Psoas muscle (tissue), 8 donors: Measurements from ENCODE around the gene COG5. TPM values are rescaled to one million over a fixed set of nuclear protein-coding genes. Genes with fewer than 3 reads are reported as not detected.
A peak's percentile ranks its signal among the peaks of the same experiment; 100 is the strongest.

Source experiments
- ATAC-seq, 4 donors: fragments of 200-7000 bp; cut with Tn5 transposase; one replicate each; pipeline ENCODE4 v1.9.1; 2020; ENCODE audit warnings: moderate library complexity in 3 of 4, mild to moderate bottlenecking in 2 of 4
- DNase-seq, 2 donors: peaks; one replicate each; pipeline ENCODE4 v3.0.0-alpha.2; 2020
- H3K27ac ChIP-seq: fragments of 200-600 bp; one replicate; pipeline ENCODE4 v1.8.0; 2022
- H3K27me3 ChIP-seq, 3 donors: fragments of 200-600 bp in 1 of 3; one replicate each; pipeline versions ENCODE4 v1.6.1 to v1.8.0; 2013 to 2022; ENCODE audit warnings: low read length in 2 of 3, mild to moderate bottlenecking in 2 of 3, moderate library complexity in 1 of 3; ENCODE audit not compliant: insufficient read depth in 3 of 3
- H3K36me3 ChIP-seq, 2 donors: fragments of 200-600 bp in 1 of 2; one replicate each; pipeline versions ENCODE4 v1.6.1 to v1.8.0; 2013 to 2022; ENCODE audit warnings: low read depth in 1 of 2, mild to moderate bottlenecking in 1 of 2, moderate library complexity in 1 of 2; ENCODE audit not compliant: insufficient read depth in 1 of 2
- H3K4me1 ChIP-seq: fragments of 200-600 bp; one replicate; pipeline ENCODE4 v1.8.0; 2022
- H3K4me3 ChIP-seq: fragments of 200-600 bp; one replicate; pipeline ENCODE4 v1.8.0; 2022; ENCODE audit warnings: mild to moderate bottlenecking
- H3K9me3 ChIP-seq: fragments of 200-600 bp; one replicate; pipeline ENCODE4 v1.8.0; 2022
- WGBS, 3 donors: extraction: QIAGEN DNeasy Blood & Tissue Kit; methylation state at CpG; one replicate each; pipeline versions ENCODE4 v1.1.6 to v1.1.7; 2013; 5-methylcytosine and 5-hydroxymethylcytosine counted together
- intact Hi-C, 2 donors: fragments of 100-400 bp; cut with DNase I; formaldehyde crosslinking; loops; one replicate each; pipeline versions ENCODE4 v1.11.0 to v1.14.2; 2022
- polyA plus RNA-seq, 3 donors: library from polyadenylated mRNA; stranded (reverse); fragments of 200-250 nt; gene quantifications; one replicate each; pipeline ENCODE4 v1.2.3, GENCODE V29; 2013
- total RNA-seq, 4 donors: library from RNA; stranded (reverse); fragmentation: NEBNext Ultra II Directional in 2 of 4; extraction: Animal tissue kit (Norgen Biotek cat#: 25700) in 2 of 4; gene quantifications; one replicate each; pipeline versions ENCODE4 v1.2.1 to v1.2.4, GENCODE V29; 2021 to 2023
- TF ChIP-seq, protein P1 (sequence below): fragments of 200-600 bp; IDR thresholded peaks from one replicate; pipeline ENCODE4 v1.8.0; 2022; ENCODE audit warnings: antibody characterized with exemption
- donor health status: healthy with polysubstance abuse.
- donor health status: DM: no; HTN: no; CAD: no; lungs with moderate emphysema.
- donor health status: Bipolar disorder and iron deficiency.
- donor health status: healthy.
- donor health status: DM: yes; HTN: yes; CAD: no.
- donor health status: DM: no; HTN: no; CAD: no.
- donor health status: DM: no; HTN: no; CAD: no.
- donor health status: DM: yes; HTN: yes; CAD: no.

Gene COG5
- total and polyA plus RNA-seq, 7 donors = 4.8 to 35.1 (median 18.8) TPM

DNA sequence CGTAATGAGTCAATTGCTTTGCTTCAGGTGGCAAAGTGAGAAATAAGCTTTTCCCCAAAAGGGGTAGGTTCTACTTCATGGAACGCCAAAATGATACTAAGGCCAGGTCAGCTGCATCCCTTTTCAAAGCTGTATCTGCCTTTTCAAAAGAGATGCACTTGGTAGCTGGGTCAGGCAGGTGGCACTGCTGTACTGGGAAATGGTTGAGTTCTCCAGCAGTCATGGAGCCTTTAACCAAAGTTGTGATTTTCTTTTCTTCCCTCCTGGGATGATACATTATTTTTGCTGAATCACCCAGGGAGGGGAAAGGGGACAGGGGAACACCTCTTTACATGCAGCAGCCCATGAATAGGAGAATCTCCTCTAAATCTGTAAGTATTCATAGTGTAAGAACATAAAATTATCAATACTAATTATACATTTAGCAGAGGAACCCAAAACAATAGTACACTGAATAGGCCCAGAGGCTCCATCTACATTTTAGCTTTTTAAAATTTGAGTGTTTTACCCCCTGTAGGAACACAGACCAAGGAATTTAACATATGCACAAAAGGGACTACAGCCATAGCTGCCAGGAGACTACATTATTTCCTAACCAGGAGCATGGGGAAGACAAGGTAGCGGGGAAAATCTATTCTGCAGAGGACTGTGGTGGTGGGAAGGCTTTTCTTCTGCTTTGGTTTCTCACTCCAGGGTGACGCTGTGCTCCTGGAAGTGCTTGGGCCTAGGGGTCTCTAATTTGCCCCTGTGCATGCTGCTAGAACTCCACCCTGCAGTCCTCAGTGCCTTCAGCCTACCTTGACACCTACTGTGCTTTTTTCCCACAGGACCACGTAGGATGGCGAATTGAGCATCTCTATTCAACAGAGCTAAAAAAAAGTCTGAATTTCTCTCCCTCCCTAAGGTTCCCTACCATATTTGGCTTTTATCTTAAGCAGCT, 100.3 kb downstream of the COG5 start:
- intact Hi-C loops = loop anchor here (1.0 to 10.0 kb wide), 5 partner anchors 144 to 414 kb away; no protein-coding TSS in a partner anchor
- TF ChIP-seq, protein P1, sequence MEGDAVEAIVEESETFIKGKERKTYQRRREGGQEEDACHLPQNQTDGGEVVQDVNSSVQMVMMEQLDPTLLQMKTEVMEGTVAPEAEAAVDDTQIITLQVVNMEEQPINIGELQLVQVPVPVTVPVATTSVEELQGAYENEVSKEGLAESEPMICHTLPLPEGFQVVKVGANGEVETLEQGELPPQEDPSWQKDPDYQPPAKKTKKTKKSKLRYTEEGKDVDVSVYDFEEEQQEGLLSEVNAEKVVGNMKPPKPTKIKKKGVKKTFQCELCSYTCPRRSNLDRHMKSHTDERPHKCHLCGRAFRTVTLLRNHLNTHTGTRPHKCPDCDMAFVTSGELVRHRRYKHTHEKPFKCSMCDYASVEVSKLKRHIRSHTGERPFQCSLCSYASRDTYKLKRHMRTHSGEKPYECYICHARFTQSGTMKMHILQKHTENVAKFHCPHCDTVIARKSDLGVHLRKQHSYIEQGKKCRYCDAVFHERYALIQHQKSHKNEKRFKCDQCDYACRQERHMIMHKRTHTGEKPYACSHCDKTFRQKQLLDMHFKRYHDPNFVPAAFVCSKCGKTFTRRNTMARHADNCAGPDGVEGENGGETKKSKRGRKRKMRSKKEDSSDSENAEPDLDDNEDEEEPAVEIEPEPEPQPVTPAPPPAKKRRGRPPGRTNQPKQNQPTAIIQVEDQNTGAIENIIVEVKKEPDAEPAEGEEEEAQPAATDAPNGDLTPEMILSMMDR = peak; percentile 77
- H3K27me3 ChIP-seq = no peaks in the 10 kb centered on the region
- H3K4me3 ChIP-seq = no peak overlapping the region
- H3K36me3 ChIP-seq = peaks cover 0 to 3% of the 10 kb centered on the region in 2 donors
- 80 to 83% (median 80%) methylated on average over 6 of the region's 6 CpGs for WGBS, 3 donors
- DNase-seq (peak; percentile 34 to 64), ATAC-seq (peak; percentile 85 to 97 (median 88))
- H3K27ac ChIP-seq = no peak overlapping the region
- no peaks in the 10 kb centered on the region for H3K9me3 ChIP-seq
- no peaks in the 10 kb centered on the region for H3K4me1 ChIP-seq

DNA sequence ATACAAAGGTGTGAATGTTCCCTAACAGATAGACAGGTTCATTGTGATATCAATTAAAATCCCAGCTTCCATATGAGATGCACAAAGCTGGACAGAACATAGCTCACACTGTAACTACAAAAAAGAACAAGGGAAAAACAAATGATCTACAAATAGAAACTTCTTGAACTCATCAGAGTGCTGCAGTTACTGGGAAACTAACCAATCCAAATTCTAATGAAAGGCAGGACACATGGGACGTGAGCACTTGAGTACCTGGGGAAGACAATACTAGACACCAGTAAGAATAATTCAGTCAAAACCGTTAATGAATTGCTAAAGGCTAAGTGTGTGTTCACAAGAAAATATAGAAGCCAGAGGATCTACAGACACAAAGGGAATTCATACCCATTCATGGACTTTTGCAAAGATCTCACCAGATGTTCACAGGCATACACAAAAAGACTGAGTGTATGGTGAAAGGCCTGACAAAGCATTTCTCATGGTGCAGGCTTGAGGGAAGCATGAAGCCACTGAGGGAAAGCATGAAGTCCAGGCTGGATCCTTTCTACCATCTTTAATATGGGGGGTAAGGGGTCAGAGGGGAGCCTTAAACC, 101.7 kb downstream of the COG5 start:
- no peaks in the 10 kb centered on the region for H3K9me3 ChIP-seq
- TF ChIP-seq, protein P1 = no peak
- DNase-seq = no peak
- H3K4me1 ChIP-seq = no peaks in the 10 kb centered on the region
- ATAC-seq = no peak
- intact Hi-C loops = loop anchor here (2.0 to 10.0 kb wide), 4 partner anchors 145 to 415 kb away; no protein-coding TSS in a partner anchor
- no peaks in the 10 kb centered on the region for H3K27me3 ChIP-seq
- WGBS, 3 donors = 78 to 87% (median 79%) methylated on average over 2 of the region's 2 CpGs
- H3K4me3 ChIP-seq = no peak overlapping the region
- H3K27ac ChIP-seq = no peak overlapping the region
- peaks cover 0 to 6% of the 10 kb centered on the region in 2 donors for H3K36me3 ChIP-seq

DNA sequence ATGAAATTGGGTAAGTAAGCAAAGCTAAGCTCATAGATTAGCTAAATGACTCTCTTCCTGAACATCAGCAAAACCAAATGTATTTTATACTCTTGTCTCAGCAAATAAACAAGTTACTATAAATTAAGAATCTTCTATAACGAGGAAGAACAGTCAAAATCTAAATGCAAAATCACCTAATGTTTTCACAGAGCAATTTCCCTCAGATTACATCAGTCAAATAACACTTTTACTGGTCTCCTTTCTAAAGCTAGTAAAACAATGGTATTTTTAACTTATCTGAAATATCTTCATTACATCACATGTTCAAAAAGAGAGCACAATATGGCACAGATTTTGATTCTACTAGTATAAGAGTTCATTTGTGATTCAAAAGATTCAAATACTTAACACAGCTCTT, 110.3 kb downstream of the COG5 start:
- H3K4me3 ChIP-seq = no peak overlapping the region
- H3K4me1 ChIP-seq = no peaks in the 10 kb centered on the region
- no peaks in the 10 kb centered on the region for H3K27me3 ChIP-seq
- no peak for ATAC-seq
- H3K27ac ChIP-seq = no peak overlapping the region
- intact Hi-C loops = no loop called here
- TF ChIP-seq, protein P1 = no peak
- 95 to 98% (median 96%) methylated on average over 1 of the region's 1 CpG for WGBS, 3 donors
- H3K9me3 ChIP-seq = no peaks in the 10 kb centered on the region
- peaks cover 0 to 3% of the 10 kb centered on the region in 2 donors for H3K36me3 ChIP-seq
- no peak for DNase-seq

DNA sequence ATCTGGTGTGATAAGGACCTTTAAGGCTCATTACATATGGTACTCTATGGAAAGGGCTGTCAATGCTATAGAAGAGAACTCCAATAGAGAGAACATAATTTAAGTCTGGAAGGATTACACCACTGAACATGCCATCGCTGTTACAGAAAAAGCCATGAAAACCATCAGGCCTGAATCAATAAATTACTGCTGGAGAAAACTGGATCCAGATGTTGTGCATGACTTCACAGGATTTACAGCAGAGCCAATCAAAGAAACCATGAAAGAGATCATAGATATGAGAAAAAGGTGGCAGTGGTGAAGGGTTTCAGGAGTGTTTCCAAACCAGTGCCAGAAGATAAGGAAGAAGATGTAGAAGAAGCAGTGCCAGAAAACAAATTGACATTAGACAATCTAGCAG, 112.8 kb downstream of the COG5 start:
- Histone ChIP-seq H3K27me3 (no peaks in the 10 kb centered on the region), H3K27ac (no peak overlapping the region), H3K4me3 (no peak overlapping the region), H3K36me3 (no peaks in the 10 kb centered on the region), H3K9me3 (no peaks in the 10 kb centered on the region), H3K4me1 (no peaks in the 10 kb centered on the region)
- TF ChIP-seq, protein P1 = no peak
- intact Hi-C loops = no loop called here
- 62 to 80% (median 72%) methylated on average over 1 of the region's 1 CpG for WGBS, 3 donors
- no peak for DNase-seq
- ATAC-seq = no peak
